HG03045 (cell line): ENCODE measurements around the gene NDUFB8.

Source experiments
- ATAC-seq: cut with Tn5 transposase; IDR thresholded peaks from one replicate; pipeline ENCODE4 v1.9.1; 2021; ENCODE audit warnings: mild to moderate bottlenecking, moderate library complexity; ENCODE audit not compliant: unreplicated experiment

NDUFB8 gene

DNA sequence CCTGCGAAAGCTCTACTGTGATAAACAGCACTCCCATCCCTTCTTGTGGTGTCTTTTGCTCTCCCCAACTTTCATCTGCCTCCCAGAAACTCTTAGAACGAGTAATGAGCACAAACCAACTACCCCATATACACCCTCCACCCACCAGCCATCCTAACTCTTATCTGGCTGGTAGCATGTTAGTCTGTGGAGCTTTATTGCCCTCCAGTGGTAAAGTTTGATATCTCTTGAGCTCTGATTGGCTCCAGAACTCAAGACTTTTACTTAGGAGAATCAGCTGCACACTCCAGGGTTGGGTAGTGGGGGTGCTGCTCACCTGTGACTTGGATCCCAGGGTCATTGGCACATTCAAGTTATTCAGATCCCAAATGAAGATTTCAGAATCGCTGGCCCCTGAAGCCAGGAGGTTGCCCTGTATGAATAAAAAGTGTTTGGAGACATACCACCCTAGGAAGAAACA, 20.9 kb downstream of the NDUFB8 start:
- ATAC-seq, result no peak

DNA sequence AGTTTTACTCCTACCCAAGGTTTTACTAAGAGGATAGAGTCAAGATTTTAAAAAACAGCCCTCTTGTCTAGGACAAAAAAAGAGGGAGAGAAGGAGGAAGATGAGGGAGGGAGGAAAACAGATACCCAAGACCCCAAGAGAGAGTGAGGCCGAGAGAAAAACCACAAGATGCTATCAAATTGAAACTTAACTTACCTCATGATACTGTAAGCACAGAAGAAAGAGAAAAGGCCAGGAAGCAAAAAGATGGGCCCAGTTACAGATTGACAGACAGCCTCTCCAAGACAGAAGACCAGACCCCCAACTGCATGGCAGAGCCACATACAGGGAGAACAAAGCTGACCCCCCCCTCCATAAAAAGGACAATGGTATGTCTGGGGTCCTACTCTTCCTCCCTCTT, 21.4 kb downstream of the NDUFB8 start:
- no peak for ATAC-seq

DNA sequence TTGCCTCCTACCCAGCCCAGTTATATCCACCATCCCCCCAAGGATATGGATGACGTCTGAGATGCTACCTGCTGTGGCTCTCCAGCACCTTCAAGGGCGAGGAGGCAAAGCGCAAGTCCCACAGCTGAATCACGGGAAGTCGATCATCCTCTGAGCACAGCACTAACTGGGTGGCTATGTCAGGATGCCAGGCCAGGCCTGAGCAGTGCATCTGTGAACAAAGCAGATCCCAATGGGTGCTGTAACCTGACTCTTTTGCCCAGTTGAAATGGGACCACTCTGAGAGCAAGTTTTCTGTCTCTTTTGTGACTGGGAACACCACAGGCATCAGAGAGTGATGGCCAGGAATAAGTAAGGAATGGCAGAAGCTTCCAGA, 22.3 kb downstream of the NDUFB8 start:
- ATAC-seq, result no peak

DNA sequence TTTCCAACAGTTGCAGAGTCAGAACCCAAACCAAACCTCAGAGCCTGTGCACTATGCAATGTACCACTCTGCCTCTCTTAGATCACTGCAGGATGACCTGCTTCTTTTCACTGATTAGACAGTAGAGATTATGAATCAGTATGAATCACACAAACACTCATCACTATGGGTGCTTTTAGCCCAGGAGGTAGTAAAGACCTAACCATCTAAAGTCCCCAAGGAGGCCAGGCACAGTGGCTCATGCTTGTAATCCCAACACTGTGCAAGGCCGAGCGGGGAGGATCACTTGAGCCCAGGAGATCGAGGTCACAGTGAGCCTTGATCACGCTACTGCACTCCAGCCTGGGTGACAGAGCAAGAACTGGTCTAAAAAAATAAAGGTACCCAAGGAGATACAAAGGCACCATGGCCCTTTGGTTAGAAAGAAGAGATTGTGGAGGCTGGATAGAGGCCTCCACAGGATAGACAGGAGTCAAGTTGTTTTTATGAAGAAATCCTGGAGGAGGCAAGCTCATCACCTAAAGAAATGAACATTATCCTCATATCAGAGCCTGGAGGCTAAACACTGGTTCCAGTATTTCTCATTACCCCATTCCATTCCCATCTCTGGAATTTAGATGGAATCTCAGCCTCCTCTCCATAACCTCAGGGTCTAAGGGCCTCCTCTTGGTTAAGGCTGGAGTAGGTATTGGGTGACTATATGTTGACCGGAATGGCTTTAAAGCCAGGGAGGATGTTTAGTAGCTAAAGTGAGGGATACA, 22.9 kb downstream of the NDUFB8 start:
- no peak for ATAC-seq

DNA sequence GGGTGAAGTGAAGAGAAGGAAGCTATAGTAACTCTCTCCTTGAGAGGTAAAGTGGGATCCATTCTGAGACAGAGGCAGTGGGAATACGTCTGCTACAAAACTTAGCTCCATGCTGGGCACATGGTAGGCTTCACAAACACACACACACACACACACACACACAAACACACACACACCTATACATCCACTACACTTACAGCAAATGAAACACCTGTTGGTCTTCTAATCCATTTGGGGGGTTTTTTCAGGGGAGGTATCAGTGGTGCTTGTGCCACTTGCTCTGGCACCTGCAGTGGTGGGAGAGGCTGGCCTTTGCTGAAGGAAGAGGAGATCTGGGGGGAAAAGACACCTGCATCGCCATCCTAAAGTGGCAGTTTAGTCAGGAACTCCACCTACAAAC, 24.5 kb downstream of the NDUFB8 start:
- no peak for ATAC-seq

DNA sequence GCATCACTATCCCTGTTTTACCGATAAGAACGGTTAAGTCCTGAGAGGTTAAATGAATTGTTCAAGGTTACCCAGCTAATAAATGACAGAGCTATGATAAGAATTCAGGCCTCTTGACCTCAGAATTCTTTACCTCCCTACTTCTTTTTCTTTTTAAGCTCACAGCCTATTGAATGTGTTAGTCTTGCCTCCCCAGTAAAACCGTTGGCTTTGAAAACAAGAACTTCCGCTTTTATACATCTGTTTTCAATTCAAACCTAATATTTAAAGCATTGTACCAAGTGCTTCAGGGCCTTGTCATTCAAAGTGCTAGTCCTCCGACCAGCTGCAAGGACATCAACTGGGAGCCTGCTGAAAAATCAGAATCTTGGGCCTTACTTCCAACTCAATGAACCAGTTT, 25.6 kb downstream of the NDUFB8 start:
- ATAC-seq, result no peak

DNA sequence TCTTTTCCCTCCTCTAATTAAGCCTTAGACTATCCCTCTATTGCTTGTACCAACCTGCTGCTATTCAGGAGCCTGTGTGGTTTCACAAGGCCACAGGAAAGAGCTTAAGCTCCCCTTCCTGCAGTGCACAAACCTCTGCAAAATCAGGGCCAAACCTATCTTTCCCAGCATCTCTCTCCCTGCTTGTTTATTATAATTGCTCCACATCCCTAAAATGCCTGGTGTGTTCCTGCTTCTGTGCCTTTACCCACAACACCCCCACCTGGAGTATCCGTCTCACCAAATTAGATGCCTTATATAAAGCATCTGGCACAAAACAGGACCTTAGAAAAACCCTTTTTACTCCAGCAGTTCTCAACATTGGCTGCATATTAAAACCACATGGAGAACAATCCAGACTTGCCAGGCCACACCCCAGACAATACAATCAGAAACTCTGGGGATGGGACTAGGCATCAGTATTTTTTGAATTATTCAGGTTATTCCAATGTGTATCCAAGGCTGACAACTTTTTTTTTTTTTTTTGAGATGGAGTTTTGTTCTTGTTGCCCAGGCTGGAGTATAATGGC, 26.7 kb downstream of the NDUFB8 start:
- no peak for ATAC-seq

DNA sequence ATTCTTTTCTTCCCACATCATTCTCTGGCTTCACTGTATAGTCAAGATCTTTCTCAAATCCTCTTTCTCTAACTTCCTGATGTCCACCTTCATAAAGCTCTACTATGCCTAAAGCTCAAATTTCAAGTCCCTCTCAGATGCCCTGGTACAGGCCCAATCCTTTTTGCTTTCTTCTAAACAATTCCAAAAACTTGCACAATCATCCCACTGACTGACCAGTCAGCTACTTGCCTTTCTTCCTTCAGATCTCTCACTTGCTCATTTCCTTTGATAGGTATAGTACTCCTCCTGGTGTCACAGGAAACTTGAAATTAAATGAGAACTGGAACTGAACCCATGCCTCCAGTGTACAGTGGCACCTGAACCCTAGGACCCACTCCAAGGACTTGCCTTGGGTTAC, 28.2 kb downstream of the NDUFB8 start:
- no peak for ATAC-seq

DNA sequence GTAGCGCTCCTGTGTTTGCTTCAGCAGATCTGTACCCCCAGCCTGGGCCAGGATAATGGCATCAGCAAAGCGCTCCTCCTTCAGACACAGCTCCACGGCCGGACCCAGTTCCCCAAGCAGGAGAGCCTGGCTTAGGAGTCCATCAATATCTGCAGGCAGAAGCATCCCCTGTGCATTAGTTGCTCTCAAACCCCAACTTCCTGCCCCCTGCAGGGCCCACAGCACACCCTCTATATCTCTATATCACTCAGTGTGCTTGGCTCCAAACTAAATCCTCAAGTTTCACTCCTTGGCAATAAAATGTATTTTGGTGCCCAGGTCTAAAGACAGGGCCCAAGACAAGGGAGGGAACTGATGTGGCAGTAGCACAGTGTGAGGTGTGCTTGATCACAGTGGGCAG, 31.6 kb downstream of the NDUFB8 start:
- ATAC-seq, result no peak

DNA sequence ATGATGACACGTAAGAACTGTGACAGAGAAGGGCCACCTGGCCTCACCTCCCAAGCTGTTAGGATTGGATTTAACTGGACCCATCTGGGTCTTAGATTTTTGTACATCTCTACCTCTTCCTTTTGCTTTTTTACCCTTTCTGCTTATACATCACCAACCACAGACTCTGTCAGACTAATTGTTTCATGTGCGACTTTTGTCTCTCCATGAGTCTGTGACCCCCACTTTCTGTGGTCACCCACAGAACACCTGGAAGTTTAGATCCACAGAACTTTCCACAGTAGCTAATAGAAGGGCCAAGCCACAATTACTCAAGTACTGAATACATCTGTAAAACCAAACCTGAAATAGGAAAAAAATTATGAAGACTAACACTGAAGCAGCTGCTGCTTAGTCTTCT, 33.1 kb downstream of the NDUFB8 start:
- no peak for ATAC-seq

DNA sequence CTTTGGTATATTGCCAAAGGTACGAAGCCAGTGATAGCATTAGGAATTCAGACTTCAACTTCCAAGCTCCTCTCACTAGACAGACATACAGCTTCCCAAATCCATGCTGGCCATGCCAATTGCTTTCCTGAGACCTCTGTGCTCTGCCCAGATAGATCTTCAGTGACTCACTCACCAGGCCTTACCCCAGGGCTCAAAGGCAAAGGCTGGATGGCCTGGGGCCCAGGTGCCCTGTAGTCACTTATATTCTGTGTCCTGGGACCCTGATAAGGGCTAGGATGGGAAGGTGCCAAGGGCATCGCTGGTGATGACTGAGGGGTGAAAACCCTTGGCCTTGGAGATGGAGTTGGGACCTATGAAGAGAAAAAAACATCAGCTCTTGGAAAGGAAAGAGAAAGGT, 39.1 kb downstream of the NDUFB8 start:
- ATAC-seq, result no peak

DNA sequence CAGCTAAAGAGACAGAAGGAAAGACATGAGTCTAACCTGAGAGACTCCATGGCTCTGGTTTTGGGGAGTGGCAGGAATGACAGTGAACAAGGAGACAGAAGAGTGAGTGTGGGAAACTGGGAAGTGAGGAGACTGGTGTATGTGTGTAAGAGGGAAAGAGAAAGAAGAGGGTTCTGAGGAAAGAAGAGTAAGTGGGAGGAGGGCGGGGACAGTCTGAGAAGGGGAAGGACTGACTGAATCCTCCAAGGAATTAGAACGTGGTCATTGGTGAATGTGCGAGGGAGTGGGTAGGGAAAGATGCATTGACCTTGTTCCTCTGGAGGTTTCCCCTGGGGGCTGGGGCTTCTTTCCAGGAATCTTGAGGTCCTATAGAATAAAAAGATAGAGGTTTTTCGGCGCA, 40.3 kb downstream of the NDUFB8 start:
- no peak for ATAC-seq

DNA sequence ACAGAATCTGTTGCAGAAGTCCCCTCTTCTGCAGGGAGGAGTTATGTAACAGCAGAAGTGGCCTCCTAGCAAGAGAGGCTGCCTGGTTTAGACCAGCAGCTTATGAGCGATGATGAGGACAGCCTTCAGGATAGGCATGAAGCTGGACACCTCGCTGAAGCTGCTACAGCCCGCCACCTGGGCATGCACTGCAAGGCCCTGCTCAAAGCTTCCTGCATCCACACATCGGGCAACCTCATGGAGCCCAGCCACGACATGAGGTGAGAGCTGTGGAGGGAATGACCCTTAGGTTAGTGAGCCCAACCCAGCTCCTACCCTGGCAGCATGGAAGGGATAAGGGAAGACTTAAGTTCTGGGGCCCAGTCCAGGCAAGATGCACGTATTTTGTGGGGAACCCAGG, 42.1 kb downstream of the NDUFB8 start:
- no peak for ATAC-seq

DNA sequence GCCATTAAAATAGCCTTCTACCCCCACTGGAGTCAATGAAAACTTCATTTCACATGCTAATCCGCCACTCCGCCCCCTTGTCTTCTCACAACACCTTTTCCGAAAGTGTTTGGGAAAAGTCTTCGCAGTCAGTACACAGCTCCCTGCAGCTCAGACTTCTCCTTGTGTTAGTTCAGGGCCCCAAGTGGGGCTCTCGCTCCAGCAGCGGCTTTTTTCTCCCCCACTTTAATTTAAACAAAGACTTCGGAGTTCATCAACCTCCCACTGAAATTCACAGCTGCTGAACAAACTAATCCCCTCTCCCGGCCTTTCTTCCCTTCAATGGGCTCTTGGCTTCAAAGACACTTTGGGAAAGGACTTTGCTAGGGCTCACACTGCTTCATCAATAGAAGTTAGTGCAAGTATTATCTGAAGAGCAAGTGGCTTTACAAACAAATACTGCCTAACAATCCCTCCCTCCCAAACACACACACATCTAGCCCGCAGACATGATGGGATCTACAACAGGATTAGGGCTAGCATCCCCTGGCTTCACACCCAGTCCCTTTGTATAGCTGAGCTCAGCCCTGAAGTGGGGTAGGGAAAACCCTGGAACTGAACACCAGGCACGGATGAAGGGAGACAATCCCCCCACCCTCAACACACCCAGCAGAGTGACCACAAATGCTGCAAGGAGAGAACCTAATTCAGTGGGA, 43.7 kb downstream of the NDUFB8 start:
- ATAC-seq, result no peak

DNA sequence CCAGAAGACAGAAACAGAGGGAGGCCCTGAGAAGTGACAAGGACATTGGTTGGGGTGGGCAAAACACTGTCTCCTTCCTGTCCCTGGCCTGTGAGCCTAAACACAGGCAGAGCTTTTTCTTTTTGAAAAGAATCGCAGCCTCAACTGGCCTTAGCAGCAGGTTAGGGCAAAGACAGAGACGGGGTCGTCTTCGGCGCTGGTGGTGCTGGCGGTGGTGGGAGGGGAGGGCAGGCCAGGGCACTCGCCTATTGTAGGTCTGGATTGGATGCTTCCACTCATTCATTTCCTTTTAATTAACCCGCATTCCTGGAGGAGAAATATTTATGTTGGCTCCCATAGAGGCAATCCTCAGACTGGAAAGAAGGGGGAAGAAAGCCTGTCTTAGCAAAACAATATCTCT, 44.3 kb downstream of the NDUFB8 start:
- ATAC-seq, result no peak

DNA sequence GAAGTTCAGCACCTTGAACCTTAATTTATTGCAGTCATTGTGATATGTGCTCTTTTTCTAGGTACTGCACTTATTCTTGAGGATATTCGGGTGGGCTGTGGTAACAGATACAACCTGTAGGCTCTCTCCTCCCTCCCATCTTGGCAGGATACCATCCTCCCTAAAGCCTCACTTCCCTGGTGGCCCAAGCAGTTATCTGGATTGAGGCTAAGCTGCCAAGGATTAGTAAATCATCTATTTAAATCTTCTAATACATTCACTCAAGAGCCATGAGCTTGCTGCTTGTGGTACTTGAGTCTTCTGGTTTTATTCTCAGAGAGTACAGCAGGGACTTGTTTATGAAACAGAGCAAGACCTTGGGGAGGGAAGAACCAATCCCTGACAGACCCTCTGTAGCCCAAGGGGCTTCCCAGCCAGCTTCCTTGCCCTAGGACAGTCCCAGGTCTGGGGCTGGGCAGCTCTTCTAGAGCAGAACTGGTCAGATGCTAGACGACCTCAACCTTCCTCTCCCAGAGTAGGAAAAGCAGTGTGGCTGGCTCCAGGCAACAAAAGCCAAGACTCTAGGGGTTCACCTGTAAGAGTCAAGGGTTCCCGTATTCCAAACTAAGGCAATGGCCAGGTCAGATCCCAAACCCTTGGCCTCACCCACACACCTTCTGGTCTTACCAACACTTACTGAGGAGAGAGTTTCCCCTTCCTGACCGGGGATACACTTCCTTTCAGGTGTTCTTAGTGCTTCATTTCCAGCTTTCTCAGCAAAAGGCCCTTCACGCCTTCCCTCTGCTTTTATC, 45.6 kb downstream of the NDUFB8 start:
- no peak for ATAC-seq

DNA sequence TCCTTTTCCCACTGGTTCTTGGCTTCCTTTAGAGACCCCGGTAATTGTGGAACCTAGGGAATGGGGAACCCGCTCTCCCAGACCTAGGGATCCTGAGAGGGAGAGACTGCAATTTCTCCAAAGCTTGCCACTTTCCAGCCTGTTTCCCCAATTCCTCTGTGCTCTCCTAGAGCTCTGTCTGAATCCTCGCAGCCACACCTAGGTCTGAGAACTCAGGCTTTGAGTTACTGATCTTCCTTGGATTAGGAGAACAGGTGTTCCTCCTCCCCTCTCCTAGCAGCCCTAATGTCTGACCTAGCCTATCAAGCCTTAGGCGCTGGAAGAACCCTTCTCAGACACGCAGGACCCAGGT, 46.9 kb downstream of the NDUFB8 start:
- ATAC-seq, result no peak

DNA sequence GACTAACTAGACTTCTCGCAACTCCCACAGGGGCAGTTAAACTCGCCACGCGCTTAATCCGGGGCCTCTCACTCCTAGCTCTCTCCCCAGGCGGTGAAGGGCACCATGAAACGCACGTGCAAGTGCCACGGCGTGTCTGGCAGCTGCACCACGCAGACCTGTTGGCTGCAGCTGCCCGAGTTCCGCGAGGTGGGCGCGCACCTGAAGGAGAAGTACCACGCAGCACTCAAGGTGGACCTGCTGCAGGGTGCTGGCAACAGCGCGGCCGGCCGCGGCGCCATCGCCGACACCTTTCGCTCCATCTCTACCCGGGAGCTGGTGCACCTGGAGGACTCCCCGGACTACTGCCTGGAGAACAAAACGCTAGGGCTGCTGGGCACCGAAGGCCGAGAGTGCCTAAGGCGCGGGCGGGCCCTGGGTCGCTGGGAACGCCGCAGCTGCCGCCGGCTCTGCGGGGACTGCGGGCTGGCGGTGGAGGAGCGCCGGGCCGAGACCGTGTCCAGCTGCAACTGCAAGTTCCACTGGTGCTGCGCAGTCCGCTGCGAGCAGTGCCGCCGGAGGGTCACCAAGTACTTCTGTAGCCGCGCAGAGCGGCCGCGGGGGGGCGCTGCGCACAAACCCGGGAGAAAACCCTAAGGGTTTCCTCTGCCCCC, 47.4 kb downstream of the NDUFB8 start:
- ATAC-seq, result peak; percentile 48

DNA sequence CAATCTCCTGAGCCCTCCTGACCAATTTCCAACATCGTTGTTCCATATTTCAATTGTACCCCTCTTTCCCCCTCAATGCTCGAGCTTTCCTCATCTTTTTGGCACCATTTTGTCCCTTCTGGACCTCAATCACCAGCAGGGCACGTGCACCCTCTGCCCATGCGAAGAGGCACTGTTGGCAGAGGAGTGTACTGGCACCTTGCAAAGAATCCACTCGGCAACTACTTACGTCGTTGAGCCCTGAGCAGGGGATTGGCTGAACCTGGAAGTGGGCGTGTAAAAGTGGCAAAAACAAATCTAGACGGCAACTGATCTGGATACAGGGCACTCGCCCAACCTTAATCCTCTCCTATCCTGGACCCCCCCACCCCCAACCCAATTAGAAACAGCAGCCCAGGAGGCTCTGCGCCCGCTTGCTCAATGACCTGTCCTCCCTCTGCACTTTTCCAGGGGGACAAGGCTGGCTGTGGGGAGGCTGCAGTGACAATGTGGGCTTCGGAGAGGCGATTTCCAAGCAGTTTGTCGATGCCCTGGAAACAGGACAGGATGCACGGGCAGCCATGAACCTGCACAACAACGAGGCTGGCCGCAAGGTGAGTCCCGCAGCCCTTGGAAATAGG, 48.1 kb downstream of the NDUFB8 start:
- peak; percentile 95 for ATAC-seq

DNA sequence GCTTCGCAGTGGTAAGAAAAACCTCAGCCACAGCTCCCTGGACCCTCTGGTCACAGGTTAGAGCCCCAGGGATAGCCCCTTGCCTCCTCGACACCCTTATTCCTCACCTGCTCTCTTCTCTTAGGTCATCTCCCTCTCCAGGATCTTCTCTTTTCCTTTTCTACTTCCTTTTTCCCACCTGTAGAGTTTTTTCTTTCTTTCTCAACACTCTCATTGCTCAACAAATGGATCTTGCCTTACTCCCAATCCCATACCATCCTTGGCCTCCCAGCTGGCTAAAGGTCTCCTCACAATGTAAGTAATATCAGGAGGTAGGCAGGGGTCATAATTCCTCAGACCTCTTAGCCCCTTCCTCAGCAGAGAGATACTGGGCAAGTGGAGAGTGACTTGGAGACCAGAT, 49.7 kb downstream of the NDUFB8 start:
- no peak for ATAC-seq

DNA sequence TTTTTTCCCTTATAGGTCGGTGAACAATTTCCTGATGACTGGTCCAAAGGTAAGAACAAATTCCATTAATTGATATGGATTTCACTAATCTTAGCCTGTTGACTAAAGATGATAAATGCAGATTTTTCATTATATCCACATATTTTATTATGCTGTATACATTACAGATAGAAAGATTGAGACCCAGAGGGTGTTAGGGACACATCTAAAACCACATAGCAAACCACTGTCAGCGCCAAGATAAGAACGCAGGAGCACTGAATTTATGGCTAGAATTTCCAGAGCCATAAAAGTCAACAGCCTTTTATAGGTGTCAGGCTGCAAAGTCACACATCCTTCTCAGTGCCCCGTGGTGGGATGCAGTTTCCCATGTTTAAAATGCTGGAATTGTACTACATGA, 50.6 kb downstream of the NDUFB8 start:
- no peak for ATAC-seq
